Measurements from ENCODE around the gene TWF1. TPM values are rescaled to one million over a fixed set of nuclear protein-coding genes. Genes with fewer than 3 reads are reported as not detected.

TWF1 gene
- total and polyA plus RNA-seq, 2 experiments from 2014 or later = 31.3 to 52.1 TPM

- Mint-ChIP-seq H3K27me3 (ENCODE audit: insufficient read depth, low read depth, poor library complexity) (peaks cover 9% of the 10 kb centered on the region), H3K4me1 (peaks cover 38% of the 10 kb centered on the region), H3K27ac (peak overlapping the region; percentile 30; the same call in 1 of the 2 replicates), H3K4me3 (no peak overlapping the region), H3K36me3 (ENCODE audit: low read depth) (no peaks in the 10 kb centered on the region; the same call in 2 of the 3 replicates), H3K9me3 (no peaks in the 10 kb centered on the region)
- Histone ChIP-seq H2AFZ (no peak overlapping the region), H3K4me2 (no peak overlapping the region), H3K79me2 (replicated peaks; ENCODE audit: insufficient read depth) (peaks cover 8% of the 10 kb centered on the region; the same call in 1 of the 2 replicates), H3F3A (replicated peaks; ENCODE audit: low read depth) (no peaks in the 10 kb centered on the region), H3K36me3 (ENCODE audit: insufficient read depth) (no peaks in the 10 kb centered on the region), H3K4me3 (no peak overlapping the region), H3K27me3 (ENCODE audit: insufficient read depth) (no peaks in the 10 kb centered on the region), H3K4me1 (ENCODE audit: insufficient read depth) (peaks cover 48% of the 10 kb centered on the region), H3K27ac (ENCODE audit: low read depth) (peak overlapping the region; percentile 87), H3K9me2 (ENCODE audit: insufficient read depth) (no peaks in the 10 kb centered on the region), H4K20me1 (replicated peaks; ENCODE audit: insufficient read depth) (no peaks in the 10 kb centered on the region)
- ATAC-seq = no peak
- no peak for DNase-seq (ENCODE audit: low spot score)
- TF ChIP-seq POLR2AphosphoS5 (IDR thresholded peaks at IDR 0.05; ENCODE audit: low read depth) = no peak
- TF ChIP-seq ZNF331 (CRISPR knock-in tag; IDR thresholded peaks at IDR 0.05; ENCODE audit: low read depth) = no peak
- TF ChIP-seq JUNB (IDR thresholded peaks at IDR 0.05; ENCODE audit: unreplicated experiment) = no peak
- TF ChIP-seq ZNF462 (CRISPR knock-in tag; IDR thresholded peaks at IDR 0.05) = no peak
- no peak for TF ChIP-seq STAT1 (IDR thresholded peaks at IDR 0.05; ENCODE audit: unreplicated experiment)
- TF ChIP-seq CREB1 (CRISPR knock-in tag; IDR thresholded peaks at IDR 0.05; ENCODE audit: low read depth) = no peak
- no peak for TF ChIP-seq EZH2phosphoT487 (IDR thresholded peaks at IDR 0.05; ENCODE audit: unreplicated experiment)
- TF ChIP-seq CTCF (conservative IDR thresholded peaks at IDR 0.05; ENCODE audit: low read depth in 2 of 2) = no peak
- TF ChIP-seq EZH2 (IDR thresholded peaks at IDR 0.05; ENCODE audit: low read depth, unreplicated experiment) = no peak
- no peak for TF ChIP-seq REST (IDR thresholded peaks at IDR 0.05; ENCODE audit: unreplicated experiment)
- no peak for TF ChIP-seq NANOG (IDR thresholded peaks at IDR 0.05; ENCODE audit: borderline replicate concordance)
- TF ChIP-seq ETS1 (IDR thresholded peaks at IDR 0.05) = no peak
- no peak for TF ChIP-seq ZNF114 (CRISPR knock-in tag; IDR thresholded peaks at IDR 0.05)
Observed at GRCh38 chr12:43763769-43764168, 42.3 kb downstream of the TWF1 start.
